ENCODE data around the gene RFC1. TPM values are rescaled to one million over a fixed set of nuclear protein-coding genes. Genes with fewer than 3 reads are reported as not detected.

RFC1 gene
- total RNA-seq, 1 experiment from 2014 or later, result 56.8 TPM

DNA sequence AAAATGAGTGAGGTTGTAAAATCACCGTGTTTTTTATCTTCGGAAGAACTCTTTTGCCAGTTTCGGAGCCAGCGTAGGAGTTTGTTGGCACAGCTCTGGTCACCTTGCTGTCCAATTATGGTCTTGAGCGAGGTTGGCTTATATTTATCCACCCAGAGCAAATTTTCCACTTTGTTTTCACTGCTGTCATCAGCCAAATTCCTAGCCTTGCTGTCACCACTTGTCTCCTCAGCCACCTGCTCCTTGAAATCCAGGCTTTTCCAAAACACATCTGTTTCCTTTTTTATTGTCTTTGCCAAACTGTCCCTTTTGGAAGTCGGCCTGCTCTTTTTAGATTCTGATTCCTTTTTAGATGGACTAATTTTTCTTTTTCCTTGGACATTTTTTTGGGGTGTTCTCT is 57.6 kb downstream of the RFC1 start:
- no peak overlapping the region for H2AFZ ChIP-seq (ENCODE audit: low read length)
- WGBS (ENCODE audit: extremely low coverage, insufficient read length, low lambda C conversion rate), result no CpG with 5 or more reads among the region's 6 CpGs
- H4K8ac ChIP-seq (replicated peaks; ENCODE audit: insufficient read length, low read depth, low read length), result no peak overlapping the region
- no peak overlapping the region for H3K27ac ChIP-seq (ENCODE audit: insufficient read length, low read depth, low read length)
- H4K91ac ChIP-seq (ENCODE audit: insufficient read length, low read depth, low read length), result no peak overlapping the region
- Mint-ChIP-seq H3K27me3 (ENCODE audit: low read depth) (no peaks in the 10 kb centered on the region), H3K4me1 (no peaks in the 10 kb centered on the region), H3K9me3 (no peaks in the 10 kb centered on the region), H3K4me3 (no peak overlapping the region), H3K27ac (no peak overlapping the region; a peak in 1 of 7 replicates), H3K36me3 (ENCODE audit: insufficient read depth in 1 of 3, low read depth in 3 of 3) (peaks cover 11 to 63% (median 59%) of the 10 kb centered on the region in 3 experiments; a peak in 6 of 7 replicates)
- H3K23me2 ChIP-seq (ENCODE audit: insufficient read length, low read depth, low read length, poor library complexity, severe bottlenecking), result no peaks in the 10 kb centered on the region
- H3K27me3 ChIP-seq (ENCODE audit: insufficient read depth, low read length), result no peaks in the 10 kb centered on the region
- no peak overlapping the region for H3K9ac ChIP-seq (ENCODE audit: extremely low read depth, insufficient read length, low read length)
- no peak overlapping the region for H3K56ac ChIP-seq (ENCODE audit: insufficient read length, low read depth, low read length)
- H3K4me2 ChIP-seq (ENCODE audit: insufficient read depth, insufficient read length, low read length), result no peak overlapping the region
- H3K18ac ChIP-seq (ENCODE audit: insufficient read length, low read depth, low read length), result no peak overlapping the region
- H3K23ac ChIP-seq (ENCODE audit: insufficient read length, low read depth, low read length), result no peak overlapping the region
- H2BK12ac ChIP-seq (ENCODE audit: insufficient read length, low read depth, low read length), result no peak overlapping the region
- no peak overlapping the region for H2BK120ac ChIP-seq (ENCODE audit: low read depth, low read length, poor library complexity, severe bottlenecking)
- no peak overlapping the region for H3K14ac ChIP-seq (ENCODE audit: insufficient read depth, low read length)
- no peaks in the 10 kb centered on the region for H3K9me3 ChIP-seq (ENCODE audit: control insufficient read depth, low read depth, low read length)
- H2BK5ac ChIP-seq (ENCODE audit: insufficient read length, low read length), result no peak overlapping the region
- no peaks in the 10 kb centered on the region for H3K79me2 ChIP-seq (ENCODE audit: insufficient read depth, low read length)
- TF ChIP-seq, protein P1, sequence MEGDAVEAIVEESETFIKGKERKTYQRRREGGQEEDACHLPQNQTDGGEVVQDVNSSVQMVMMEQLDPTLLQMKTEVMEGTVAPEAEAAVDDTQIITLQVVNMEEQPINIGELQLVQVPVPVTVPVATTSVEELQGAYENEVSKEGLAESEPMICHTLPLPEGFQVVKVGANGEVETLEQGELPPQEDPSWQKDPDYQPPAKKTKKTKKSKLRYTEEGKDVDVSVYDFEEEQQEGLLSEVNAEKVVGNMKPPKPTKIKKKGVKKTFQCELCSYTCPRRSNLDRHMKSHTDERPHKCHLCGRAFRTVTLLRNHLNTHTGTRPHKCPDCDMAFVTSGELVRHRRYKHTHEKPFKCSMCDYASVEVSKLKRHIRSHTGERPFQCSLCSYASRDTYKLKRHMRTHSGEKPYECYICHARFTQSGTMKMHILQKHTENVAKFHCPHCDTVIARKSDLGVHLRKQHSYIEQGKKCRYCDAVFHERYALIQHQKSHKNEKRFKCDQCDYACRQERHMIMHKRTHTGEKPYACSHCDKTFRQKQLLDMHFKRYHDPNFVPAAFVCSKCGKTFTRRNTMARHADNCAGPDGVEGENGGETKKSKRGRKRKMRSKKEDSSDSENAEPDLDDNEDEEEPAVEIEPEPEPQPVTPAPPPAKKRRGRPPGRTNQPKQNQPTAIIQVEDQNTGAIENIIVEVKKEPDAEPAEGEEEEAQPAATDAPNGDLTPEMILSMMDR (conservative IDR thresholded peaks at IDR 0.05), result no peak
- no peak overlapping the region for H3T11ph ChIP-seq (ENCODE audit: low read length)
- no peak for DNase-seq
- no peaks in the 10 kb centered on the region for H4K20me1 ChIP-seq (ENCODE audit: control insufficient read depth, insufficient read depth, insufficient read length)
- no peak overlapping the region for H4K5ac ChIP-seq (ENCODE audit: insufficient read length, low read depth, low read length)
- no peak overlapping the region for H2AK5ac ChIP-seq (ENCODE audit: insufficient read length, low read length)
- H2BK15ac ChIP-seq (ENCODE audit: low read depth, low read length), result no peak overlapping the region
- no peaks in the 10 kb centered on the region for H3K79me1 ChIP-seq (ENCODE audit: insufficient read depth, low read depth, low read length, poor library complexity, severe bottlenecking)
- H2BK20ac ChIP-seq (ENCODE audit: low read depth, low read length, poor library complexity, severe bottlenecking), result no peak overlapping the region
- H3K4me1 ChIP-seq (ENCODE audit: insufficient read depth, low read length), result no peaks in the 10 kb centered on the region
- H3K4ac ChIP-seq (ENCODE audit: low read depth, low read length), result no peak overlapping the region
